ENCODE measurements around the gene MAP2K6. TPM values are rescaled to one million over a fixed set of nuclear protein-coding genes. Genes with fewer than 3 reads are reported as not detected.

Gene MAP2K6
- 1.7 TPM for polyA plus RNA-seq (2012; ENCODE audit: insufficient read depth, insufficient read length, low read depth)

DNA sequence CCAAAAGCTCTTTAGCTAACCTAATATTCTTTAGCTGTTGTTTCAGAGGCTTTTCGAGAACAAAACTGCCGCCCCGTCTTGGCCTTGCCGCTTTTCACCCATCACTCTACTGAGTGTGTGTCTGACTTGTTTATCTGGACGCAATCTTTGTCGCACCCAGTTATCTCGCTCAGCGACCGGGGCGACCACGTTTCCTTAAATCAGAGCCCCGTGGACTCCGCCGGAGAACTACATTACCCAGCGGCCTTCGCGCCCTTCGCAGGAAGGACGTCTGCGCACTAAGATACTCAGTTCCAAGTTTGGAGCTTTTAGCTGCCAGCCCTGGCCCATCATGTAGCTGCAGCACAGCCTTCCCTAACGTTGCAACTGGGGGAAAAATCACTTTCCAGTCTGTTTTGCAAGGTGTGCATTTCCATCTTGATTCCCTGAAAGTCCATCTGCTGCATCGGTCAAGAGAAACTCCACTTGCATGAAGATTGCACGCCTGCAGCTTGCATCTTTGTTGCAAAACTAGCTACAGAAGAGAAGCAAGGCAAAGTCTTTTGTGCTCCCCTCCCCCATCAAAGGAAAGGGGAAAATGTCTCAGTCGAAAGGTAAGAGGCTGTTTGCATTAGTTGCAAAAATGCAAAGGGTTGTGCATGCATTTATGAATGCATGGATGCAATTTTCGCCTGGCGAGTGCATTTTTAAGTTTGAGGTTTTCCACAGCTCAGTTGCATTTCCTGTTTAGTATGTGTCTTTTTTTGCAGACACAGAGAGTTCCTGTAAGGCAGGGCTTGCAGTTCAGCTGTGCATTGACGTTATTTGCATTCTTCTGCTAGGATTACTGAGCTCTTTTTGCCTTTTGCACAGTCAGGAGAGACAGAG lies at the start of gene MAP2K6:
MAP2K6 (plus strand) TSS at position 290 of the 867 bp plus-strand sequence; CDS start at position 578, 288 bp downstream.
- Histone ChIP-seq H3K4me1 (no peaks in the 10 kb centered on the region), H3K36me3 (no peaks in the 10 kb centered on the region), H3K27me3 (no peaks in the 10 kb centered on the region), H3K4me3 (ENCODE audit: low read depth, low read length) (peak within 1 kb of the TSS; percentile 60), H3K9me3 (no peaks in the 10 kb centered on the region)
- TF ChIP-seq, protein P1, sequence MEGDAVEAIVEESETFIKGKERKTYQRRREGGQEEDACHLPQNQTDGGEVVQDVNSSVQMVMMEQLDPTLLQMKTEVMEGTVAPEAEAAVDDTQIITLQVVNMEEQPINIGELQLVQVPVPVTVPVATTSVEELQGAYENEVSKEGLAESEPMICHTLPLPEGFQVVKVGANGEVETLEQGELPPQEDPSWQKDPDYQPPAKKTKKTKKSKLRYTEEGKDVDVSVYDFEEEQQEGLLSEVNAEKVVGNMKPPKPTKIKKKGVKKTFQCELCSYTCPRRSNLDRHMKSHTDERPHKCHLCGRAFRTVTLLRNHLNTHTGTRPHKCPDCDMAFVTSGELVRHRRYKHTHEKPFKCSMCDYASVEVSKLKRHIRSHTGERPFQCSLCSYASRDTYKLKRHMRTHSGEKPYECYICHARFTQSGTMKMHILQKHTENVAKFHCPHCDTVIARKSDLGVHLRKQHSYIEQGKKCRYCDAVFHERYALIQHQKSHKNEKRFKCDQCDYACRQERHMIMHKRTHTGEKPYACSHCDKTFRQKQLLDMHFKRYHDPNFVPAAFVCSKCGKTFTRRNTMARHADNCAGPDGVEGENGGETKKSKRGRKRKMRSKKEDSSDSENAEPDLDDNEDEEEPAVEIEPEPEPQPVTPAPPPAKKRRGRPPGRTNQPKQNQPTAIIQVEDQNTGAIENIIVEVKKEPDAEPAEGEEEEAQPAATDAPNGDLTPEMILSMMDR (IDR thresholded peaks at IDR 0.05; ENCODE audit: low read depth, low read length) = no peak
- peak; percentile 73 for DNase-seq

DNA sequence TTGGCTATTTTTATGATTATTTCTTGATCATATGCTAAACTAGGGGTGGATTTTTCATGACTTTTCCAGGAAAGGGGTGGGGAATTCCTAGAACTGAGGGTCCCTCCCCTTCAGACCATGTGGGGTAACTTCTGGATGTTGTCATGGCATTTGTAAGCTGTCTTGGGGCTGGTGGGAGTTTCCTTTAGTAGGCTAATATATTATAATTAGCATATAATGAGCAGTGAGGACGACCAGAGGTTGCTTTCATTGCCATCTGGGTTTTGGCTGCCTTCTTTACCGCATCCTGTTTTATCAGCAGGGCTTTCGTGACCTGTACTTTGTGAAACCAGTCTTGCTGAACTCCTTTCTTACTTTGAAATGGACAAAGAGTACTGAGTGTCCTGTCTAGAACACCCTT lies 47.2 kb upstream of the MAP2K6 start:
- TF ChIP-seq, protein P1 (IDR thresholded peaks at IDR 0.05; ENCODE audit: low read depth, low read length) = no peak
- no peaks in the 10 kb centered on the region for H3K4me1 ChIP-seq
- no peaks in the 10 kb centered on the region for H3K36me3 ChIP-seq
- no peaks in the 10 kb centered on the region for H3K9me3 ChIP-seq
- DNase-seq = no peak
- H3K4me3 ChIP-seq (ENCODE audit: low read depth, low read length) = no peak overlapping the region
- H3K27me3 ChIP-seq = no peaks in the 10 kb centered on the region

DNA sequence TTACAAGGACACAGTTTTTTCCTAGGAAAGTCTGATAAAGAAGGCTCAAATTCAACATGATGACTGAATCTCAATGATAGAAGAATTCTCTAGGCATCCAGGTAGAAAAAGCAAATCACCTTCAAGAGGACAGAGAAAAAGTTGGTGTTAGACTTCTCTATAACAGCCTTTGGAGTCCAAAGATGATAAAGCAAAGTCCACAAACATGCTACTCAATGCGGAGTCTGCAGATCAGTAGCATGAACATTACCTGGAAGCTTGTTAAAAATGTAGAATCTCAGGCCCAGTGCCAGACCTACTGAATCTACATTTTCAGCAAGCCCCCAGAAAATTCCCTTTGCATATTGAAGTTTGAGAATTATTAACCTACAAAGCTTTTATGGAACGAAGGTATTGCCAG lies 41.4 kb upstream of the MAP2K6 start:
- H3K4me1 ChIP-seq = no peaks in the 10 kb centered on the region
- H3K36me3 ChIP-seq = no peaks in the 10 kb centered on the region
- no peaks in the 10 kb centered on the region for H3K27me3 ChIP-seq
- H3K4me3 ChIP-seq (ENCODE audit: low read depth, low read length) = no peak overlapping the region
- TF ChIP-seq, protein P1 (IDR thresholded peaks at IDR 0.05; ENCODE audit: low read depth, low read length) = no peak
- DNase-seq = no peak
- no peaks in the 10 kb centered on the region for H3K9me3 ChIP-seq

DNA sequence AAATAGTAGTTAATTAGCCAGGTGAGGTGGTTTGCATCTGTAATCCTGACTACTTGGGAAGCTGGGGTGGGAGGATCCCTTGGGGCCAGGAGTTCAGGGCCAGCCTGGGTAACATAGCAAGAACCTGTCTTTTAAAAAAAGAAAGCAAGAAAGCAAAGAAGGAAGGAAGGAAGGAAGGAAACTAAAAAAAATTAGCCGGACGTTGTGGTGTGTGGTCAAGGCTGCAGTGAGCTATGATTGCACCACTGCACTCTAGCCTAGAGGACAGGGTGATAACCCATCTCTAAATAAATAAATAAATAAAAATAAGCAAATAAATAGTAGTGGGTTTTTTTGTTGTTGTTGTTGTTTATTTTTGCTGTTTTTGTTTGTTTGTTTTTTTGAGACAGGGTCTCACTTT lies 39.3 kb upstream of the MAP2K6 start:
- Histone ChIP-seq H3K4me3 (ENCODE audit: low read depth, low read length) (no peak overlapping the region), H3K36me3 (no peaks in the 10 kb centered on the region), H3K4me1 (no peaks in the 10 kb centered on the region), H3K27me3 (no peaks in the 10 kb centered on the region), H3K9me3 (no peaks in the 10 kb centered on the region)
- DNase-seq = no peak
- TF ChIP-seq, protein P1 (IDR thresholded peaks at IDR 0.05; ENCODE audit: low read depth, low read length) = no peak

DNA sequence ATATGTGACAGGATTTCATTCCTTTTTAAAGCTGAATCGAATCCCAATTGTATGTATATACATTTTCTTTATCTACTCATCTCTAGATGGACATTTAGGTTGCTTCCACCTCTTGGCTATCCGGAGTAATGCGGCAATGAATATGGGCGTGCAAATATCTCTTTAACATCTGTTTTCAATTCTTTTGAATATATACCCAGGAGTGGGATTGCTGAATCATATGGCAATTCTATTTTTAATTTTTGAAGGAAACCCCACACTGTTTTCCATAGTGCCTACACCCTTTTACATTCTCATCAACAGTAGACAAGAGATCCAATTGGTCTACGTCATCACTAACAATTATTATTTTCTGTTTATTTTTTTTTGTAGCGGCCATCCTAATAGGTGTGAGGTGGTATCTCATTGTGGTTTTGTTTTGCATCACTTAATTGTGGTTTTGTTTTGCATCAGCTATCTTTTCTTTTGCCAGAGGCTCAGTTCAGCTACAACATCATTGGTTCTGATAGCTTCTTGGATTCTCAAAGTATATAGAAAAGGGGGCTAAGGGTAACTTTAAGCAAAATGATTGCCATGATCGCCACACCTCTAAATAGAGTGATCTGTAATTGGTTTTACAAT lies 25.6 kb upstream of the MAP2K6 start:
- peaks cover 7% of the 10 kb centered on the region; the same call in 1 of the 2 replicates for H3K27me3 ChIP-seq
- no peak overlapping the region for H3K4me3 ChIP-seq (ENCODE audit: low read depth, low read length)
- no peak for DNase-seq
- TF ChIP-seq, protein P1 (IDR thresholded peaks at IDR 0.05; ENCODE audit: low read depth, low read length) = no peak
- no peaks in the 10 kb centered on the region for H3K4me1 ChIP-seq
- H3K9me3 ChIP-seq = no peaks in the 10 kb centered on the region
- H3K36me3 ChIP-seq = no peaks in the 10 kb centered on the region
